DND-41 (cell line): ENCODE measurements around the gene PTDSS2.

Experiments
- ATAC-seq: fragments of 200-7000 bp; cut with Tn5 transposase; 3 replicates; pipeline ENCODE4 v1.9.1; 2021; ENCODE audit warnings: low read depth; ENCODE audit not compliant: insufficient read depth
- DNase-seq: peaks from one replicate; pipeline ENCODE4 v3.0.0-alpha.2; 2020
- H2AFZ ChIP-seq: 2 replicates; pipeline ENCODE4 v1.6.0; 2012; ENCODE audit warnings: low read depth, low read length
- H3K27ac ChIP-seq: 2 replicates; pipeline ENCODE4 v1.5.1; 2012; ENCODE audit warnings: low read length, inconsistent platforms
- H3K27me3 ChIP-seq: fragments of 200-600 bp; sonication (generic); 2 replicates; pipeline ENCODE4 v1.6.0; 2012; ENCODE audit warnings: low read length, mild to moderate bottlenecking, inconsistent platforms; ENCODE audit not compliant: insufficient read depth, poor library complexity
- H3K36me3 ChIP-seq: 2 replicates; pipeline ENCODE4 v1.5.1; 2012; ENCODE audit warnings: low read length, inconsistent platforms; ENCODE audit not compliant: insufficient read depth
- H3K4me1 ChIP-seq: 2 replicates; pipeline ENCODE4 v1.5.1; 2012; ENCODE audit warnings: mild to moderate bottlenecking, low read length; ENCODE audit not compliant: insufficient read depth
- H3K4me2 ChIP-seq: 2 replicates; pipeline ENCODE4 v1.6.0; 2012; ENCODE audit warnings: mild to moderate bottlenecking, moderate library complexity, low read length, inconsistent platforms; ENCODE audit not compliant: insufficient read depth
- H3K4me3 ChIP-seq, 2 experiments: fragments of 200-600 bp in 1 of 2; shearing (Covaris generic) in 1 of 2; 2 replicates each; pipeline ENCODE4 v1.5.1; 2012 to 2016; ENCODE audit warnings: inconsistent platforms in 2 of 2, low read length in 2 of 2, mild to moderate bottlenecking in 2 of 2, low read depth in 1 of 2, moderate library complexity in 1 of 2
- H3K79me2 ChIP-seq: 2 replicates; pipeline ENCODE4 v1.6.0; 2012; ENCODE audit warnings: low read length, inconsistent platforms; ENCODE audit not compliant: insufficient read depth
- H3K9ac ChIP-seq: 2 replicates; pipeline ENCODE4 v1.6.0; 2012; ENCODE audit warnings: low read depth, mild to moderate bottlenecking, inconsistent platforms, low read length, moderate library complexity
- H3K9me3 ChIP-seq: 2 replicates; pipeline ENCODE4 v1.5.1; 2012; ENCODE audit warnings: low read length, moderate library complexity, mild to moderate bottlenecking, inconsistent platforms; ENCODE audit not compliant: insufficient read depth, severe bottlenecking
- H4K20me1 ChIP-seq: 2 replicates; pipeline ENCODE4 v1.6.0; 2012; ENCODE audit warnings: low read length; ENCODE audit not compliant: insufficient read depth
- EZH2 ChIP-seq: IDR thresholded peaks from 3 replicates; pipeline ENCODE4 v1.6.1; 2012; ENCODE audit warnings: borderline replicate concordance, low read depth, mild to moderate bottlenecking, moderate library complexity, low read length, inconsistent platforms; ENCODE audit not compliant: severe bottlenecking
- TF ChIP-seq, protein P1 (sequence below): IDR thresholded peaks from 2 replicates; pipeline ENCODE4 v1.5.1; 2012; ENCODE audit warnings: borderline replicate concordance, low read length, moderate library complexity, mild to moderate bottlenecking; ENCODE audit not compliant: poor library complexity, severe bottlenecking; ENCODE audit errors: extremely low read depth

Gene PTDSS2

DNA sequence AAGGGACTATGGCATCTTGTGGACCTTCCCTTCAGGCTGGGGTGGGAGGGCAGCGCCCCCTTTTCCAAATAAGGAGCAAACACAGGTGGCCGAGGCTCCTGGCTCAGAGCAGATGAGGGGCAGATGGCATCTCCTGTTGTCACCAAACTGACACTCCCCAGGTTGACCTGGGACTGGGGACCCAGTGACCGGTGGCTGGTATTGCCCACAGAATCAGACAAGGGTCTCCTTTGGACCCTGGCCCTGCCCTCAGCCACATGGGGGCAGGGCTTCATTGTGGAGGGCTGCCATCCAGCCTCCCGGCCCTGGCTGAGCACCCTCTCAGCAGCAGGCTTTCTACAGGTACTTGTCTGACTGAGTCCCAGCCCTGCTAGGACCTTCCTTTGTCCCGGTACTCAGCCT, 34.4 kb upstream of the PTDSS2 start:
- DNase-seq (no peak), ATAC-seq (no peak)
- Histone ChIP-seq H3K79me2 (peaks cover 16% of the 10 kb centered on the region), H3K9ac (peak overlapping the region; percentile 88), H3K9me3 (no peaks in the 10 kb centered on the region), H3K27ac (peak overlapping the region; percentile 81), H2AFZ (0 out of 2 replicates have a peak overlapping the region, but pooled peaks have one; percentile 45), H4K20me1 (no peaks in the 10 kb centered on the region), H3K4me3 (peak overlapping the region in 1 of 2 experiments; percentile 80; a peak in 2 of 4 replicates), H3K4me1 (peaks cover 45% of the 10 kb centered on the region), H3K27me3 (peaks cover 8% of the 10 kb centered on the region), H3K4me2 (peak overlapping the region; percentile 84), H3K36me3 (no peaks in the 10 kb centered on the region)
- TF ChIP-seq, protein P1, sequence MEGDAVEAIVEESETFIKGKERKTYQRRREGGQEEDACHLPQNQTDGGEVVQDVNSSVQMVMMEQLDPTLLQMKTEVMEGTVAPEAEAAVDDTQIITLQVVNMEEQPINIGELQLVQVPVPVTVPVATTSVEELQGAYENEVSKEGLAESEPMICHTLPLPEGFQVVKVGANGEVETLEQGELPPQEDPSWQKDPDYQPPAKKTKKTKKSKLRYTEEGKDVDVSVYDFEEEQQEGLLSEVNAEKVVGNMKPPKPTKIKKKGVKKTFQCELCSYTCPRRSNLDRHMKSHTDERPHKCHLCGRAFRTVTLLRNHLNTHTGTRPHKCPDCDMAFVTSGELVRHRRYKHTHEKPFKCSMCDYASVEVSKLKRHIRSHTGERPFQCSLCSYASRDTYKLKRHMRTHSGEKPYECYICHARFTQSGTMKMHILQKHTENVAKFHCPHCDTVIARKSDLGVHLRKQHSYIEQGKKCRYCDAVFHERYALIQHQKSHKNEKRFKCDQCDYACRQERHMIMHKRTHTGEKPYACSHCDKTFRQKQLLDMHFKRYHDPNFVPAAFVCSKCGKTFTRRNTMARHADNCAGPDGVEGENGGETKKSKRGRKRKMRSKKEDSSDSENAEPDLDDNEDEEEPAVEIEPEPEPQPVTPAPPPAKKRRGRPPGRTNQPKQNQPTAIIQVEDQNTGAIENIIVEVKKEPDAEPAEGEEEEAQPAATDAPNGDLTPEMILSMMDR = peak; percentile 42
- TF ChIP-seq EZH2 = no peak

DNA sequence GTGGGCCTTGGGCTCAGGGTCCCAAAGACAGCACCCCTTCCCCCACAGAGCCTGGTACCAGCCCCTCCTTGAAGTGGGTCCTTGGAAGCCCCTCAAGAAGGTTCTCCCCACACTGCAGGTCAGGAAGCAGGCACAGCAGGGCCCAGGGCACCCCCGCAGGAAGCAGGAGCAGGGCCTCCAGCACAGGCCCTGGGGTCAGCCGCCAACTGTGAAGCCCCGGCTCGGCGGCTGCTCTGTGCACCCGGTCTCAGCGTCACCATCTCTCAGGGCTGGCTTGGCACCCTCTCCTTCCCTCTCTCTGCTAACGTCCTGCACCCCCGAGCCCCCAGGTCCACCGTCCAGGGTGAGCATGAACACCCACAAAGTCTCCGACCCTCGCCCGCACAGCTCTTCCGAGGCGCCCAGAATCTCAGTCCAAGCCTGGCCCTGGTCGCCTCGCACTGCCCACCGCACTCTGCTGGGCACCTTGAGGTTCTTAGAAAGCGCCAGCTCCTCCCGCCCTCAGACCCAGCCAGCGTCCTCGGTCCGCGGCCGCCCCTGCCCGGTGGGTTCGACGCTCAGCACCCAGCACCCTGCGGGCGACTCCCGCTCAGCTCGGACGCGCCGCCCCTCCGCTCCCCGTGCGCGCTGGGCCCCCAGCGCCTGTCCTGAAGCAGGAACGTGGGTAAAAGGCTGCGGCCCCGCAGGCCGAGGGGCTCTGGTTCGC, 33.9 kb upstream of the PTDSS2 start:
- ATAC-seq (no peak), DNase-seq (no peak)
- peak overlapping the region; percentile 84 for H3K4me2 ChIP-seq
- peaks cover 8% of the 10 kb centered on the region for H3K27me3 ChIP-seq
- H2AFZ ChIP-seq = peak overlapping the region; percentile 73
- peak overlapping the region; percentile 88 for H3K9ac ChIP-seq
- peak overlapping the region; percentile 81 for H3K27ac ChIP-seq
- peak overlapping the region; percentile 5 to 80; a peak in 2 of 4 replicates for H3K4me3 ChIP-seq
- no peaks in the 10 kb centered on the region for H3K36me3 ChIP-seq
- no peaks in the 10 kb centered on the region for H3K9me3 ChIP-seq
- H4K20me1 ChIP-seq = no peaks in the 10 kb centered on the region
- H3K79me2 ChIP-seq = peaks cover 16% of the 10 kb centered on the region
- TF ChIP-seq EZH2 = no peak
- TF ChIP-seq, protein P1 = no peak
- H3K4me1 ChIP-seq = peaks cover 45% of the 10 kb centered on the region

DNA sequence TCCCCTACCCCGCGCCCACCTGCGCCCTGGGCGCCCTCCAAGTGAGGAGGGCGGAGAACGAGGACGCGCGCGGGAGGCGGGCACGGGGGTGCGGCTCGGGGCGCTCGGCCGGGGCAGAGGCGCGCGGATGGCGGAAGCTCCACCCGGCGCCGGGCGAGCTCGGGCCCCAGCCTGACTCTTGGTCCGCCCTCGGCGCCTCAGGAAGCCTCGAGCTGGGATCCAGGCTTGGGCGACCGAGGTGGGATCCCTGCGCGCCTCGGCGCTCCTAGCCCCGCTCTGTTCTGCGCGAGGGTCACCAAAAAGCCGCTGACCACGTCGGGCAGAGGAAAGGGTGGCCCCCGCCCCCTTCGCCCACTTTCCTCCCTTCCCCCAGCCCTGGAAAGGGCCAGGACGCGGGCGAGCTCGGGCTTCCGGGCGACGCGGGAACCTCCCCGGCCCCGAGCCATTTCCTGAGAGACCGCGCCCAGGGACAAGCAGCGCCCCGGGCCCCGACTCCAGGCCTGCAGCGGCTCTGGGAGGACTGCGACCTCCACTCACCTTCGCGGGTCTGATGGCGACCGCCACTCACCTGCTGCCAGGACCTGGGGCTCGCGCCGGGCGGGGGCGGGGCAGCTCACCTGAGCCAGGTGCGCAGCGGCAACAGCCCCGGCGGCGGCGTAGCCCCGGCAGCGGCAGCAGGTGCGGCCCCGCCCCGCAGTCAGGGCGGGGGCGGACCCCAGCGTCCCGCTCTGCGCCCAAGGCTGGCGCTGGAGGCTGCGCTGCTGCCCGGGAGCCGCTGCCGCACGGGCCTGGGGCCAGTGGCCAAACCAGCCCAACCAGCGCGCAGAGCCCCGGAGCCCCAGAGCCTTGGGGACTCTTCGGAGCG, 33.1 kb upstream of the PTDSS2 start:
- ATAC-seq (peak; percentile 8; the same call in 1 of the 3 replicates), DNase-seq (peak; percentile 54)
- peaks cover 16% of the 10 kb centered on the region for H3K79me2 ChIP-seq
- peaks cover 45% of the 10 kb centered on the region for H3K4me1 ChIP-seq
- H3K4me3 ChIP-seq = peak overlapping the region; percentile 5 to 49; a peak in 3 of 4 replicates
- no peaks in the 10 kb centered on the region for H3K36me3 ChIP-seq
- no peaks in the 10 kb centered on the region for H4K20me1 ChIP-seq
- no peaks in the 10 kb centered on the region for H3K9me3 ChIP-seq
- H3K27ac ChIP-seq = peak overlapping the region; percentile 81
- TF ChIP-seq, protein P1 = no peak
- no peak for TF ChIP-seq EZH2
- H2AFZ ChIP-seq = peak overlapping the region; percentile 73
- H3K27me3 ChIP-seq = peaks cover 8% of the 10 kb centered on the region
- H3K4me2 ChIP-seq = peak overlapping the region; percentile 84
- H3K9ac ChIP-seq = peak overlapping the region; percentile 88
